IPS-NIHi11 (cell line): ENCODE results near the gene TLE6.
"Not testable (repeated sequence)": the region's sequence is repeated elsewhere in the genome, so short reads cannot be mapped to it uniquely, and the experiment has no call there.

Experiments used
- DNase-seq: peaks from one replicate; pipeline ENCODE4 v3.0.0; 2012; ENCODE audit warnings: mixed read lengths, low spot score

TLE6 gene

DNA sequence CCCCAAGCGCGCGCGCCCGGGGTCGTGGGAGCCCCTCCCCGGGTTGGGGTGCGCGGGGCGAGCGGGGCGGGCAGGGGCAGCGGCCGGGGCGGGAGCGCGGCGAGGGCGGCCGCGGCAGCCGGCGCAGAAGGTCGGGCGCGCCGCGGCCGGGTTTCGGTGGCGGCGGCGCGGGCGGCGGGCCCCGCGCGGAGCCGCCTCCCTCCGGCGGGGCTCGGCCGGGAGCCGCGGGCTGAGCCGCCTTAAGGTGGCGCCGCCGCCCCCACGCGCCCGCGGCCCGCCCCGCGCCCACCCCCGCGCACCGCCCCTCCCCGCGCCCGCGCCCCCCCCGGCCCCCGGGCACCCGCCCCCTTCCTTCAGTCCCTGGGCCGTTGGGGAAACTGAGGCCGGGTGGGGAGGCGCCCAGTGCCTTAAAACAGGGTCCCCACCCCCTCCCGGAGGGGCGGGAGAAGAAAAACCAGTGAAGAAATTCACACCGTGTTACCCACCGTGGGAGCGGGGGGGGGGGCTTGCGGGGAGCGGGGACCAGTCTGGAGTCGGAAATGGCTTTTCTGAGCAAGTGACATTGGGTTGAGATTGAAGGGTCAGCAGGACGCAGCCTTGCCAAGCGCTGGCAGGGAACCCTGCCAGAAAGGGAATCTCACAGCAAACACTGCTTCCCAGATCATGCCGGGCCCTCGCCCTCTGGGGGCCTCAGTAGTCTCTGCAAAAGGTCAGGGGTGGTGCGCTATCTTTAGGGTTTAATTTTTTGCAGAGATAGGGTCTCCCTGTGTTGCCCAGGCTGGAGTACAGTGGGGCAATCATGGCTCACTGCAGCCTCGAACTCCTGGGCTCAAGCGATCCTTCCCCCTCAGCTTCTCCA is 51.9 kb downstream of the TLE6 start, which contains the start of gene TLE2:
TLE2 (minus strand) TSS at position 216 of the 859 bp plus-strand sequence. CDS start 376 bp downstream, outside the sequence.
- DNase-seq: peak; percentile 63

DNA sequence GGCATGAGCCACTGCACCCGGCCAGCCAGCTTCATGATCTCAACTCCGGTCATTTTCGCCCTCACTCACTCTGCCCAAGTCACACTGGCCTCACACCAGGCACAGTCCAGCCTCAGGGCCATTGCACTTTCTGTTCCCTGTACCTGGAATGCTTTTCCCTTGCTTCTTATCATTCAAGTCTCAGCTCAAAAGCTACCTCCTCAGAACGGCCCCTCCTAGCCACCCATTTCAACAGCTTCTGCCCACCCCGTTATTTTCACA is 54.2 kb downstream of the TLE6 start:
- DNase-seq: no peak

DNA sequence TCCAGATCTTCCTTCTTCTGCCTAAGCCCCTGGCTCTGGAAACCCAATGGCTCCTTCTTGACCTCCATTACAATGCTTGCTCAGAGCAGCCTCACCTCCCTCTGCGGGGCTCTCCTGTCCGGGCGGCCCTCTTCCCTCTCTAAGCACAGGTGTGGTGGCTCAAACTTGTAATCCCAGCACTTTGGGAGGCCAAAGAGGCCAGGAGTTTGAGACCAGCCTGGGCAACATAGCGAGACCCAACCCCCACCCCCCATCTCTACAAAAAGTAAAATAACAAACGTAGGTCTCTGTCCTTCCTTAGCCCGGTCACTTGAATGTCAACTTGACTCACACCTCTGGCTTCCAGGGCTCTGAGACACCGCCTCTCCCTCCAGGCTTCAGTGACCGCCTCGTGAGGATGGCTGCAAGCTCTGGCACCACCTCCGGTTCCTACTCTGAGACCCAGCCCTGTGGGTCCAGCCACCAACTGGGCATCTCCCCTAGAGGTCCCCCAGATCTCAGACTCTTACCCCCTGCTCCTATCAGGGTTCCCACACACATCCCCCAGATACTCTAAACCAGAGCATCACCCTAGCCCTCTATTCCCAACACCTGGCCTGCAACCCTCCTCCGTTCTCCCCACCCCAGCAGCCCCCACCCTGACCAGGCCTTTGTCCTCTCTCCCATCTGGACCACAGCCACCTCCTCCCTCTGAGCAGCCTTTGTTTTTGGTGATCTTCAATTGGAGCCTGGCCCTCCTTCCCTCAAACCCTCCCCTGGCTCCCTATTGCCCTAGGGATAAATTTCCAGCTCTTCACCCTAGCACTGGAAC is 56.4 kb downstream of the TLE6 start:
- DNase-seq: no peak

DNA sequence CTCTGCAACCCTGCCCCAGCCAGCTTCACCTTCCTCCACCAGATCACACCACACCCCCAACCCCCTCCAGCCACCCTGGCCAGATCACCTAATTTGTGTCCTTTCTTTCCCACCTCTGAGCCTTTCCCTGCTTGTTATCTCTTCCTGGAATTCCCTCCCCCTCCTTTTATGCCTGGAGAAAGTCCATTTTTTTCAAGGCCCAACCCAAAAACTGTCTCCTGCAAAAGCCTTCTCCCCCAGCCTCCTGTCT is 57.0 kb downstream of the TLE6 start:
- DNase-seq: no peak

DNA sequence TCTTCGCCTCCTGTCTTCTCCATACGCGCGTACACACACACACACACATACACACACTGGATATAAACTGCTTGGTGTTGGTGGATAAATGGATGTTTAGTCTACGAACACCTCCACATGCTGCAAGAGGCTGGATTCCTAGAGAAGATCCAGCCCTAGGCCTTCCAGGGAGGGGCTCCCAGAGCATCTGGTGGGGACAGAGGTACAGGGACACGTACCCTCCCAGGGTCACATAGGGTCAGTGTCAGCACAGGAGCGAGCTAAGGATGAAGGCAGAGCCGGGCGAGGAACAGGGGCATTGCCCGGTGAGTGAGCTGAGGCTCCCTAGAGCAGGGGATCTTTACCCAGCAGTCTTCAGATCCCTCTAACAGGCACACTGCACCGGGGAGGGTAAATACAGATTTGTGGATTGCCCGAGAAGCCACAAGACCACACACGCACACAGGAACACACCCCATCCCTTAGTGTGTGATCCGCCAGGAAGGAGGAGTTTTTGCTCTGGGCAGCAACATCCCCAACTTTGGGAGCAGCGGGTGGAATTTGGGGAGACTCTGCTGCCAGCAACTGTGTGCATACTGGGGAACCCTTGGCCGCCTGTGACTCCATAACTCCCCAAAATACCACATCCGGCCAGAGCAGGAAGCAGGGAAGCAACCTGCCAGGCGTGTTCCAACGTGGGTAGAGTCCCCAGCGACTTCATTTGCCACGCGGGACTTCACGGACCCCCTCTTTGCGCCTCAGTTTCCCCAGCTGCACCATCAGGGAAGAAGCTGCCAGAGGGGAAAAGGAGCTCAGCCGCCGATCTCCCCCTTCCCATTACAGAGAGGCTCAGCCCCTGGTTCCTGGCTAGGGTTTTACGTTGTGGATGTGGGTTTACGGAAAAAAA is 57.5 kb downstream of the TLE6 start:
- DNase-seq: no peak

DNA sequence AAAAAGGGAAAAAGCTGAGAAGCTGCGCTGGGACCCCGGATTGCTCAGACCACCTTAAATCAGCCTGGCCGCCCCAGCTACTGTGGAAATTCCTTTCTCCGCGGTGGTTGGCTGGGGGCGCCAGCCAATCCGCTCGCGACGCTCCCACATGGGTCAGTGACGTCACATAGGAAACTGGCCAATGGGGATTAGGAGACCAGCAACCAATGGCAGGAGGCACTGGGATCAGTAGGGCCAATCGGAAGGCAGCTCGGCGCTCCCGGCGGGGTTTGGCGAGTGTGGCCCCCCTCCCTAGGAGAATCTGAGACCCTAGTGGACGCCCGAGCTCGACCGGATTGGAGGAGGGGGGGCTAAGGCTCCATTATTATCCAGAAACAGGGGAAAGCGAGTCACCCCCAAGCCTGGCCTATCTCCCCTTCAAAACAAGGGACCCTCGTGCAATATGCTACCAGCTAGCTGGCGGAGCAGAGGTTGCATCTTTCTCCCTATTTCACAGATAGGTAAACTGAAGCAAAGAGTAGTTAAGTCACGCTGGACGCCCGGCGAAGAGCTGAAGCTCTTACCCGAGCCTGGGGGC is 58.3 kb downstream of the TLE6 start:
- peak; percentile 99 for DNase-seq

DNA sequence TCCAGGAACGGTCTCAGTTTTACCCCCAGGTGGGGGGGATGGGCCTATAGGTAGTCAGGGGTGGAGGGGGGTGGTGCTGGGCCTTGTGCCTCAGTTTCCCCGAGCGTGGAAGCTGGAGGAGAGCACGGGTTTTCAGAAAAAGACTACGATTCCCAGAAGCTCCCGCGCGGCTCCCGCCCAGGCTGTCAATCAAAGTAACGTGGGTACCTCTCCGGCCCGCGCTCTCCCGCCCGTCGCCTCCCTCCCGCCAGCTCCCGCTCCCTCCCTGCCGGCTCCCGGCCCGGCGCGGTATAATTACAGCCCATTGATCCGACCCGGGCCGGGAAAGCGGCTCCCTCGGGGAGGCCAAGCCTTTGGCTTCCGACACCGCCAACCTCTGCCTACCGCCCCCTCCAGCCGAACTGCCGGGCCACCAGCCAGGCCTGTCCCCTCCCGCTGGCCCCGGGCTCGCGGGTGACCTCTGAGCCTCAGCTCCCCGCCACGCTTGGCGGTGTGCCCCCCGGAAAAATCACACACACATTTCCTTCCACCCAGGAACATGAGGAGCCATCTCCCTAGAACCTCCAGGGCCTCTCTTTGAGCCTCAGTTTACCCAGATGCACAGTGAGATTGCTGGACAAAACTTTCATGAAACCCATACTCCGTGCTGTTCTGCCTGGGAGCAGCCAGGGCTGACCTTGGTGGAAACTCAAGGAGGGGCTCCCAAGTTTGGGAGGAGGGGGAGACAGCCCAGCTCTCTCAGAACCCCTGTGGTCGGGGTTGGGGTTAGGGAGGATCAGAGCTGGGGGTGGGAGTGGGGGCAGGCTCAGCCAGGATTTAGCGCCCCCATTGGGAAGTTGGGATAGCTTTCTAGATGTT is 59.0 kb downstream of the TLE6 start:
- DNase-seq: peak; percentile 89

DNA sequence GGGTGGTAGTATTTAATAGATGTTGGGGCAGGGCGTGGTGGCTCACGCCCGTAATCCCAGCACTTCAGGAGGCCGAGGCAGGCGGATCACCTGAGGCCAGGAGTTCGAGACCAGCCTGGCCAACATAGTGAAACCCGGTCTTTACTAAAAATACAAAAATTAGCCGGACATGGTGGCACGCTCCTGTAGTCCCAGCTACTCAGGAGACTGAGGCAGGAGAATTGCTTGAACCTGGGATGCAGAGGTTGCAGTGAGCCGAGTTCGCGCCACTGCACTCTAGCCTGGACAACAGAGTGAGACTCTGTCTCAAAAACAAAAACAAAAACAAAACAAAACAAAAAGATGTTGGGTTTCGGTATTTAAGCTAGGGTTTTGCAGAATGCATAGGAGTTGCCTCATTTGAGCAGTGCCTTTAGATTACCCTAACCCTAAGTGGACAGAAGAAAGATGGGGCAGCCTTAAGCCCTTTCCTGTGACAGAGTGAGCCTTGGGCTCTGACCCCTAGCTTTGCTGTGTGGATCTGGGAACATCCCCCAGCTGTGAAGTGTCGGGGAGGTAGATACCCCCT is 59.7 kb downstream of the TLE6 start:
- not testable (repeated sequence) for DNase-seq

DNA sequence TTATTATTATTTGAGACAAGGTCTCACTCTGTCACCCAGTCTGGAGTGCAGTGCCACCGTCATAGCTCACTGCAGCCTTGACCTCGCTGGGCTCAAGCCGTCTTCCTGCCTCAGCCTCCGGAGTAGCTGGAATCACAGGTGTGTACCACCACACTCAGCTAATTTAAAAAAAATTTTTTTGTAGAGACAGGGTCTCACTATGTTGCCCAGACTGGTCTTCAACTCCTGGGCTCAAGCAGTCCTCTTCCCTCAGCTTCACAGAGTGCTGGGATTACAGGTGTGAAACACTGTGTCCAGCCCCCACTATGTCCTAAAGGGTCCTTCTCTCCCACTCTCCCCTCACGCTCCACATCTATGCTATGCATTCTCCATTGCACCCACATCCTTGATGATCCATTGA is 60.9 kb downstream of the TLE6 start:
- DNase-seq: no peak

DNA sequence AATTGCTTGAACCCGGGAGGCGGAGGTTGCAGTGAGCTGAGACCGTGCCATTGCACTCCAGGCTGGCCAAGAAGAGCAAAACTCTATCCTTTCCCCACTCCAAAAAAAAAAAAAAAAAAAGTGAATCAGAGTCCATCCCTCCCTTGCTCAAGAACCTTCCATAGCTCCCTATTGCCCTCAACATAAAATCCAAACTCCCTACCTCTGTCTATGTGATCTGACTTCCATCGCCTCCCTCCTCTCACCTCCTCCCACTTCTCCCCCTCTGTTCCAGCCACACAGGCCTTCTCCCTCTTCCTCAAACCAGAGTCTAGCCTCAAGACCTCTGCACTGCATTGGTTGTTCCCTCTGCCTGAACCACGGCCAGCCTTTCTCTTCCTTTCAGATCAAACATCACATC is 61.8 kb downstream of the TLE6 start:
- no peak for DNase-seq

DNA sequence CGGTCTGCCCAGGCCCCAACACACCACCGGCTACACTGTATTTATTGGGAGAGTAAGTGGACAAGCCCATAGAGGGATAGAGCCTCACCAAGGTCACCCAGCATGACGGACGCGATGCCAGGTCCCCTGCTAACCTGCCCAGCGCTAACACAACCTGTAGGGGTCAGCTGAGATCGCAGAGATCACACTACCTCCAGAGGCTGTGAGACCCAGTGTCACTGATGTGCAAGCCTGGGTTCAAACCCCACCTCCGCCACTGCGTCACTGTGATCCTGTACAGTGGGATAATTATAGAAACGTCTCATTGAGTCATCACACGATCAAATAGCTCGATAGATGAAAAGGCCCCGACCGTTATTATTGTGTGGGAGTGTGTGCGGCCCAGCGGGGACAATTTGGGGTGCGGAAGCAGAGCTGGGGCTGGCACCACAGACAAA is 62.3 kb downstream of the TLE6 start:
- no peak for DNase-seq

DNA sequence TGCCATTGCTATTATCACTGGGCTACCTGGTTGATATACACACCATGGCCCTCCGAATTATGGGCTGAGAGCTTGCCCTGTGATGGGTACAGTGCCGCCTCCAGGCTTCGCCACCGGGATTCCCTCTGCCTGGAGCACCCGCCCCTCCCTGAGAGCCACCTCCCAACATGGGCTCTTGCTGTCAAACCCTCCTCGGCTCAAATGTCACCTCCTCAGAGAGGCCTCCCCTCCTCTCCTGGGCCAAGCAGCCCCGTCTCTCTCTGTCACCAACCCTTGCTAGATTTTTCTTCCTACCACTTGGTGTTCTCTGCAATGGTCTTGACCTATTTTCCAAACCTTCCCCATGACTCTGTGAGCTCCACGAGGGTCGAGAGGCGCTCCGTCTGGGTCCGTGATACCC is 64.0 kb downstream of the TLE6 start:
- no peak for DNase-seq

DNA sequence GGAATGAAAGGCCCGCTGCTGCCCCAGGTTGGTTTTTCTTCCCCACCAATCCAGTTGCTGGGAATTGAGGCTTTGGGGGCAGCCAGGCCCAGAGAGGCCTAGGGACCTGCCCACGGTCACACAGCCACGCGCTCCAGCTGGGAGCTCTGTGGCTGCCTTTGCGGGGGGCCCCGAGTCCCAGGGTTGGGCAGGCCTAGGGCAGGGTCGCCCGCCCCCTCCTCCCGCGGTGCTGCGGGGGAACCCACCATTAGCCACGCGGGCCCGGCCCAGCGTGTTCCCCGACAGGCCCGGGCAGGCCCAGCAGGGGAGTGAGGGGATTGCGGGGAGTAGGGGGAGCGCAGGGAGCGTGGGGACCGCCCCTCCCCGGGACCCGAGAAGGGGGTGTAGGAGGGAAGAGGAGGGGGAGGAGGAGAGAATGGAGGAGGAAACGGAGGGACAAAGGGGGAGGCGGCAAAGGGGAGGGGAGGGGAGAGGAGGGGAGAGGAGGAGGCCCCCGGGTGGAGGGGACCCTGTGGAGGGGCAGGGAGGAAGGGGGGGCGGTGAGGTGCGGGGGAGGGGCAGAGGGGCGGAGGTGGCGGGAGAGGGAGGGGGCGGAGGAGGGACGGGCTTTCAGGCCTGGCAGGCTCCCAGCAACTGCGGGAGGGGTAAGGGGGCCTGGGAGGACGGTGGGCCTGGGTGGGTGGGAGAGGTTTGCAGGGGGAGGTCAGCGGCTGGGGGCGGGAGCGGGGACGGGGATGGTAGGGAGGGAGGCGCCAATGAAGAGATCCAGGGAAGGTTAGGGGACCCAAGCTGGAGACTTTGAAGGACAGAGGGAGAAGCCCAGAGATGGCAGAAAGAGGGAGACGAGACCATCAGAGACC is 64.6 kb downstream of the TLE6 start:
- peak; percentile 34 for DNase-seq

DNA sequence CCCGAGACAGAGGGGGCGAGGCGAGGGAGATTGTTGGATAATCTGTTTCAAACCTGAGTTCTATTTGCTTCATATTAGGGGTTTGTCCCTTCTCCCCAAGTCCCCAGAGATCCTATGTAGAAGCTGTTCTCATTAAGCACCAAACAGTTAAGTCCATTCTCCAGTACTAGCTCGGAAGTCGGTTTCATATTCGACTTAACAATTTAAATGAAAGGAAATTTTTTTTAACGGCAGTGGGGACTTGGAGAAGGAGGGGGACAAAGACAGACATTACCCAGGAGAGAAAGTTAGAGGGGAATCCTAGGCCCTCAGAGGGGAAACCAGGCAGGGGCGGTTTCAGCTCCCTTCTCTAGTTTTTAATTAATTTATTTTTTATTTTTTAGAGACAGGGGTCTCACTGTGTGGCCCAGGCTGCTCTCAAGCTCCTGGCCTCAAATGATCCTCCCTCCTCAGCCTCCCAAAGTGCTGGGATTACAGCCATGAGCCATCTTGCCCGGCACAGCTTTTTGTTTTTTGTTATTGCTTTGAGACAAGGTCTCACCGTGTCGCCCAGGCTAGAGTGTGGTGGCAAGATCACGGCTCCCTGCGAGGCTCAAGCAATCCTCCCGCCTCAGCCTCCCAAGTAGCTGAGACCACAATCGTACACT is 65.4 kb downstream of the TLE6 start:
- no peak for DNase-seq
